BLaER1 treated with 17β-estradiol and CSF1 and Interleukin-3, amounts not matched to agents 10 nM and 100 nM (cell line): ENCODE results near the gene CGB3.
"Not testable (repeated sequence)": the region's sequence is repeated elsewhere in the genome, so short reads cannot be mapped to it uniquely, and the experiment has no call there.

Experiments used
- H3K27ac ChIP-seq, 11 experiments: shearing (Covaris generic); formaldehyde crosslinking; 2 replicates each; pipeline ENCODE4 v1.8.1; 2022
- H3K27me3 ChIP-seq, 11 experiments: shearing (Covaris generic); formaldehyde crosslinking; 2 replicates each; pipeline ENCODE4 v1.8.1; 2022
- H3K36me3 ChIP-seq, 11 experiments: shearing (Covaris generic); formaldehyde crosslinking; 2 replicates each; pipeline ENCODE4 v1.8.1; 2022
- H3K4me1 ChIP-seq, 10 experiments: shearing (Covaris generic); formaldehyde crosslinking; 2 replicates each; pipeline ENCODE4 v1.8.1; 2022
- H3K4me2 ChIP-seq, 11 experiments: shearing (Covaris generic); formaldehyde crosslinking; 2 replicates each; pipeline ENCODE4 v1.8.1; 2022
- H3K4me3 ChIP-seq, 10 experiments: shearing (Covaris generic); formaldehyde crosslinking; 2 replicates each; pipeline ENCODE4 v1.8.1; 2022
- H3K9ac ChIP-seq, 11 experiments: shearing (Covaris generic); formaldehyde crosslinking; 2 replicates each; pipeline ENCODE4 v1.8.1; 2022
- H3K9me3 ChIP-seq, 11 experiments: shearing (Covaris generic); formaldehyde crosslinking; replicated peaks in 1 of 11; 2 replicates each; pipeline ENCODE4 v1.8.1; 2022
- H4K20me1 ChIP-seq, 11 experiments: shearing (Covaris generic); formaldehyde crosslinking; 2 replicates each; pipeline ENCODE4 v1.8.1; 2022
- Cebpa-rat ChIP-seq, 11 experiments: shearing (Covaris generic); IDR thresholded peaks; 2 replicates each; pipeline ENCODE4 v1.8.1; 2022

Gene CGB3

GRCh38 chr19:49061445-49061844, 37.3 kb upstream of the CGB3 start:
- Histone ChIP-seq H3K36me3 (no peaks in the 10 kb centered on the region), H3K9me3 (no peaks in the 10 kb centered on the region), H3K4me1 (peaks cover 14 to 30% (median 21%) of the 10 kb centered on the region in 10 experiments), H3K27ac (no peak overlapping the region), H4K20me1 (peaks cover 0 to 34% (median 0%) of the 10 kb centered on the region in 11 experiments; a peak in 7 of 22 replicates), H3K27me3 (peaks cover 100% of the 10 kb centered on the region in 11 experiments), H3K4me2 (peak overlapping the region in 1 of 11 experiments; percentile 35; a peak in 1 of 22 replicates), H3K9ac (no peak overlapping the region), H3K4me3 (no peak overlapping the region)
- TF ChIP-seq Cebpa-rat (IDR thresholded peaks at IDR 0.05) = no peak

DNA sequence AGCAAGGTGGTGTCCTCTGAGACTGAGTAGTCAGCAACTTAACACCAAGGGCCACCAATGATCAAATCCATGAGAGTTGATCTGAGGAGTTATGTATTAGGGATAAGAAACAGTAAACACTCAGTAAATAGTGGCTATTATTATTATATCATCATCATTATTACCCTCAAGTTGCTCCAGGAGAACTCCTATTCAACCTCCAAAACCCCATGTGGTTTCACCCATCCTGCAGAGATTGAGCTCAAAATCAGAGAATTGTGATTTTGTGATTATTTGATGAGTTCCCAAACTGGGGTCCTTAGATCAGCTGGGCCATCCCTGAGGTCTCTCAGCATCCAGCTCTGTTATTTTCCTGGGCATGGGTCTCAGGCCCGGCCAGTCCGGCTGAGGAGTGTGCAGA, 36.9 kb upstream of the CGB3 start:
- peaks cover 0 to 34% (median 0%) of the 10 kb centered on the region in 11 experiments; a peak in 7 of 22 replicates for H4K20me1 ChIP-seq
- no peak for TF ChIP-seq Cebpa-rat (IDR thresholded peaks at IDR 0.05)
- no peak overlapping the region for H3K4me3 ChIP-seq
- peaks cover 19 to 35% (median 26%) of the 10 kb centered on the region in 10 experiments for H3K4me1 ChIP-seq
- no peak overlapping the region for H3K4me2 ChIP-seq
- no peaks in the 10 kb centered on the region for H3K36me3 ChIP-seq
- peaks cover 100% of the 10 kb centered on the region in 11 experiments for H3K27me3 ChIP-seq
- H3K9me3 ChIP-seq = no peaks in the 10 kb centered on the region
- no peak overlapping the region for H3K9ac ChIP-seq
- H3K27ac ChIP-seq = no peak overlapping the region

DNA sequence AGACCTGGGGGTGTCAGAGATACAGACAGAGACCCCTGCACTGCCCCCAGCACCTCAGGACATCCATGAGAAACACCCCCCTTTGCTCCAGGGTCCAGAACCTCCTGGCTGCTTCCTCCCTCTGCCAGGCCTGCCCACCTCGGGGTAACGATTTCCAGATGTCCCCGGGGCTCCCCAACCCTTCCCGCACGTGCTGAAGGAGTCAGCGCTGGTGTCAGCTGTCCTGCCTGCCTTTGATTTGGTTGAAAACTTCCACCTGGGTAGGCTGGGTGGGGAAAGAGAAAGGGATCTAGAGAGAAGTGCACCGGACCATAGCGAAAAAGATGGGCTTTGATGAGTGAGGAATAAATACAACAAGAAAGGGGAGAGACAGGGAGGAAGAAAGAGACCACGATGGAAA, 34.9 kb upstream of the CGB3 start:
- no peaks in the 10 kb centered on the region for H3K9me3 ChIP-seq
- no peaks in the 10 kb centered on the region for H3K36me3 ChIP-seq
- no peak for TF ChIP-seq Cebpa-rat (IDR thresholded peaks at IDR 0.05)
- peaks cover 0 to 32% (median 0%) of the 10 kb centered on the region in 11 experiments; a peak in 7 of 22 replicates for H4K20me1 ChIP-seq
- H3K27ac ChIP-seq = no peak overlapping the region
- peaks cover 19 to 33% (median 27%) of the 10 kb centered on the region in 10 experiments for H3K4me1 ChIP-seq
- H3K4me2 ChIP-seq = peak overlapping the region in 8 of 11 experiments; percentile 3 to 61 (median 34); a peak in 12 of 22 replicates
- peaks cover 89 to 94% (median 92%) of the 10 kb centered on the region in 11 experiments for H3K27me3 ChIP-seq
- no peak overlapping the region for H3K4me3 ChIP-seq
- H3K9ac ChIP-seq = no peak overlapping the region

- TF ChIP-seq Cebpa-rat (IDR thresholded peaks at IDR 0.05) = no peak
- H3K4me2 ChIP-seq = peak overlapping the region in 8 of 11 experiments; percentile 3 to 61 (median 34); a peak in 11 of 22 replicates
- peaks cover 84 to 89% (median 88%) of the 10 kb centered on the region in 11 experiments for H3K27me3 ChIP-seq
- H3K4me3 ChIP-seq = no peak overlapping the region
- no peak overlapping the region for H3K27ac ChIP-seq
- H3K9me3 ChIP-seq = no peaks in the 10 kb centered on the region
- no peak overlapping the region for H3K9ac ChIP-seq
- H3K36me3 ChIP-seq = no peaks in the 10 kb centered on the region
- peaks cover 0 to 32% (median 0%) of the 10 kb centered on the region in 11 experiments; a peak in 6 of 22 replicates for H4K20me1 ChIP-seq
- H3K4me1 ChIP-seq = peaks cover 19 to 33% (median 27%) of the 10 kb centered on the region in 10 experiments
These were observed 34.4 kb upstream of the CGB3 start for GRCh38 chr19:49058562-49058961.

DNA sequence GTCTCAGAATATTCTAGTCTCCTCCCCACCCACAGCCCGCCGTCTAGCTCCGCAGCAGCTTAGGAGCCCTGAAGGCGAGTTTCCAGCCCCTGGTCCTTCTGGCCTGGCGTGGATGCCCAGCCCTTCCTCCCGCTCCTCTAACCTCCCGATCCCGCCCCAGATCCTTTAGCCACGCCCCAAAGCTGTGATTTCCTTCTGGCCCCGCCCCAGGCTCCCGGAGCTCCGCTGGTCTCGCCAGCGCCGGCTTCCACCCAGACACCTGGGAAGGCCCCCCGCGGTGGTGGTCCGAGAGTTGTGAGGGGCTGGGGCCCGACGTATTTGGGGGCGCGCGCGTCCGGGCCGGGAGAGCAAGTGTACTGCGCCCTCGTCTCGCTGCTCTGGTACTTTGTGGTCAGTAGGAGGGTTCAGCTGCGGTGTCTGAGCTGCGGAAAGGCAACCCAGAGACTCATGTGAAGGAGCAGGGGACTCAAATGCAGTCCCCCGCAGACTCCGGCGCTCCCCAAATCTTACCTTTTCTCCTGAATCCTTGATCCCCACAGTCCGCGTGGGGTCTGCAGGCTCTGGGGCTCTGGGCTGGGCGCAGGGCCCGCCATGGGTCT, 33.6 kb upstream of the CGB3 start, which contains the start of gene CGB7:
TSS of gene CGB7 (minus strand) at position 114 of the 599 bp plus-strand sequence. CDS start 2,374 bp downstream, outside the sequence.
- Histone ChIP-seq H4K20me1 (peaks cover 0 to 32% (median 0%) of the 10 kb centered on the region in 11 experiments; a peak in 6 of 22 replicates), H3K9ac (peak within 1 kb of the TSS in 2 of 11 experiments; percentile 44 to 57; a peak in 5 of 22 replicates), H3K36me3 (no peaks in the 10 kb centered on the region), H3K4me2 (peak within 1 kb of the TSS; percentile 63 to 88 (median 82)), H3K27me3 (peaks cover 76 to 81% (median 79%) of the 10 kb centered on the region in 11 experiments), H3K4me3 (peak within 1 kb of the TSS; percentile 33 to 63 (median 50); a peak in 17 of 20 replicates), H3K4me1 (peaks cover 19 to 33% (median 27%) of the 10 kb centered on the region in 10 experiments), H3K27ac (no peak within 1 kb of the TSS), H3K9me3 (no peaks in the 10 kb centered on the region)
- no peak for TF ChIP-seq Cebpa-rat (IDR thresholded peaks at IDR 0.05)

DNA sequence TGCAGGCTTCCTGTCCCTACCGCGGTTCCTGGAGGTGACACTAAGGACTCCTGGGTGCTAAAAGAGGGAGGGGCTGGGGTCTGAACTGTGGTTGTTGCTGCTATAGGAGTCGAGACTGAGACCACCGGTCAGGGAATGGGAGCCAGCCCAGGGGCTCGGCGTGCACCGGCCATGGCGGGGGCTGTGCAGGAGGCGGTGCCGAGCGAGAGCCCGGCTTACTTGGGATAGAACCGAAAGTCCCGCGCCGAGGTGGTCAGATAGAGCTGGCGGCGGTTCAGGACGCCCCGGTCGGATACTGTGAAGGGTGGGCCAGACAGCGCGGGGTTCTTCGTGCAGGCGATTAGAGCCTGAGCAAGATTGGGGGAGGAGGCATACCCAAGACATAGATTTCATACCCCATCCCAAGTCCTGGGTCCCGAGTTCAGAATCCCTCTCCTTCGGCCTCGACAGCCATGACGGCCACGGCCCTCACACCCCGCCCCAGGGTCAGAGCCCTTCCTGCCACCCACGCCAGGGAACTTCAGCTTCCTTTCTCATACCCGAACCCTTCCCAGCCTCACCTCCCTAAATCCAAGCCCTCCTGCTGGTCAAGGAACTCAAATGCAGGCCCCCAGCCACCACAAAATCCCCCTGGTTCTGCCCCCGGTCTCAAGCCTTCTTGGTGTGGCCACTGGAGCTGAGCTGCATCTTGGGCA, 32.9 kb upstream of the CGB3 start:
- not testable (repeated sequence) for H3K27ac ChIP-seq, H3K9me3 ChIP-seq, H3K36me3 ChIP-seq
- peak overlapping the region in 1 of 11 experiments; percentile 44; a peak in 1 of 22 replicates for H3K9ac ChIP-seq
- H4K20me1 ChIP-seq = peaks cover 0 to 32% (median 0%) of the 10 kb centered on the region in 11 experiments; a peak in 6 of 22 replicates
- peaks cover 19 to 33% (median 27%) of the 10 kb centered on the region in 10 experiments for H3K4me1 ChIP-seq
- H3K27me3 ChIP-seq = peaks cover 69 to 74% (median 72%) of the 10 kb centered on the region in 11 experiments
- peak overlapping the region; percentile 63 to 88 (median 82) for H3K4me2 ChIP-seq
- peak overlapping the region in 9 of 10 experiments; percentile 33 to 63 (median 51); a peak in 16 of 20 replicates for H3K4me3 ChIP-seq

DNA sequence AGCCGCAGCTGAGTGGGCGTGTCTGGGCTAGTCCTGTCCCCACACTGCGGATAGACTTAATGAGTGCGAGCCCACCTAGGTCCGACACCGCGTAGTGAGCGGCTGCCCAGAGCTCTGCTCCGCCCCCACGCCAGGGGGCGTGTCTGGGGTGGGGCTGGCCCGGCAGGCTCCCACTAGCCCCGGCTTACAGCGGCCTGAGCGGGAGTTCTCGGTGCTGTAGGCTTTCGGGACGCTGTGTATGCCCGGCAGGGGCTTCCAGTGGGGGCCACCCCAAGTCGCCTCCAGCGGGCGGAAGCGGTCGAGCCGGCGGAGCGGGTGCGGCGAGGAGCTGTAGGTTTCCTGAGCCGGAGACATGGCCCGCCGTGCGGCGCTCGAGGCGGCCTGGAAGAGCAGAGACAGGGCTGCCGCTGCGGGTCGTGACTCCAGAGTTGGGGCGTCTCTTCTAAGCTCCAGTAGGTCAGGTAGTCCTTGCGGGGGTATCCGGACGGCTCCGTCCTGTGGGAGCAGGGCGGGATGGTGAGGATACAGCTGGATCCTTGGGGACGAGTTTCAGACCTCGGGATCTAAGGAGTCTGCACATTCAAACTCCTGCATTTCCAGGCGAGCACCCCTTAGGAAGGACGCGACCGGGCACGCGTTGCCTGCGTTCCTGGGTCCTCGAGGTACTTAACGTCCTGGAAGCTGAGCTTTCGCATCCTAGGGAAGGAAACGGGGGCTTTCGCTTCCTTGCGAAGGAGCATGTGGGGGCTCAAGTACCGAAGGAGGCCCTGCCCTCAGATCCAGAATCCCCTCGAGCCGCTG, 32.2 kb upstream of the CGB3 start:
- peak overlapping the region in 7 of 11 experiments; percentile 5 to 57 (median 46); a peak in 8 of 22 replicates for H3K9ac ChIP-seq
- no peaks in the 10 kb centered on the region for H3K36me3 ChIP-seq
- no peak overlapping the region for H3K27ac ChIP-seq
- peaks cover 19 to 33% (median 27%) of the 10 kb centered on the region in 10 experiments for H3K4me1 ChIP-seq
- peaks cover 61 to 66% (median 65%) of the 10 kb centered on the region in 11 experiments for H3K27me3 ChIP-seq
- peak overlapping the region; percentile 33 to 63 (median 50); a peak in 18 of 20 replicates for H3K4me3 ChIP-seq
- no peaks in the 10 kb centered on the region for H3K9me3 ChIP-seq
- TF ChIP-seq Cebpa-rat (IDR thresholded peaks at IDR 0.05) = no peak
- H4K20me1 ChIP-seq = peaks cover 0 to 32% (median 0%) of the 10 kb centered on the region in 11 experiments; a peak in 6 of 22 replicates
- H3K4me2 ChIP-seq = peak overlapping the region; percentile 63 to 88 (median 82)

DNA sequence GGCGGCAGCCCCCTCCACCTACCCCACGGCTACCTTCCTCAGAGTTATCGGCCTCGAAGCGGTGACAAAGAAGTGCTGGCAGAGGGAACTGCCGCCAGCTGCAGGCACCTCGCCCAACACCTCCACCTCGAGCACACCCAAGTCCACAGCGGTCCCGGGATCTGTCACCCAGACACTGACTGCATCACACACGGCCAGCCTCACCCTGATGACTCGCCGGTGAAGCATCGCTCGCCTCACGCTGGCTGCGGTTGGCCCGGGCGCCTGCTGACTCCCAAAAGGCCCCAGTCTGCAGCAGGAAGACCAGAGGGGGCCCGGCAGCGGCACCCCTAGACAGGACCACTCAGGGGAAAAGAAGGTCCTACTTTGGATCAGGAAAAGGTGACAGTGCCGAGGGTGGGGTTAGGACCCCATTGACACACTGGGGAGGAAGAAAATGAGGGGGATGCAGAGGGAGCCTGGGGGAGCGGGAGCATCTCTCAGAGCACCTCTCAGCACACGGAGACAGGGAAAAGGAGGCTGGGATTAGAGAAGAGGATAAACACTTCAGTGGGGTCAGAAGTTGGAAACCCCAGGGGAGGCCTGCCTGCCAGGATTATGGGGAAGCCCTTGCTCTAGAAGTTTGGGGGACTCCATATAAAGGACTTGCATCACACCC, 26.4 kb upstream of the CGB3 start:
- not testable (repeated sequence) for H3K4me1 ChIP-seq, H4K20me1 ChIP-seq, H3K4me3 ChIP-seq, H3K9me3 ChIP-seq, H3K9ac ChIP-seq, H3K4me2 ChIP-seq, H3K27ac ChIP-seq, H3K36me3 ChIP-seq
- peaks cover 3 to 12% (median 7%) of the 10 kb centered on the region in 11 experiments for H3K27me3 ChIP-seq

DNA sequence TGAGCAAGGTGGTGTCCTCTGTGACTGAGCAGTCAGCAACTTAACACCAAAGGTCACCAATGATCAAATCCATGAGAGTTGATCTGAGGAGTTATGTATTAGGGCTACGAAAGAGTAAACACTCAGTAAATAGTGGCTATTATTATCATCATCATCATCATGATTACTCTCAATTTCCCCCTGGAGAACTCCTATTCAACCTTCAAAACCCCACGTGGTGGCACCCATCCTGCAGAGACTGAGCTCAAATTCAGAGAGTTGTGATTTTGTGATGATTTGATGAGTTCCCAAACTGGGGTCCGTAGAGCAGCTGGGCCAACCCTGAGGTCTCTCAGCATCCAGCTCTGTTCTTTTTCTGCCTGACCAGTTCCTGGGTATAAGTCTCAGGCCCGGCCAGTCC, 25.7 kb upstream of the CGB3 start:
- H3K36me3 ChIP-seq, H3K4me2 ChIP-seq, H3K9ac ChIP-seq, H3K9me3 ChIP-seq, H3K27me3 ChIP-seq, H3K4me1 ChIP-seq, H4K20me1 ChIP-seq, H3K27ac ChIP-seq, H3K4me3 ChIP-seq: not testable (repeated sequence)

DNA sequence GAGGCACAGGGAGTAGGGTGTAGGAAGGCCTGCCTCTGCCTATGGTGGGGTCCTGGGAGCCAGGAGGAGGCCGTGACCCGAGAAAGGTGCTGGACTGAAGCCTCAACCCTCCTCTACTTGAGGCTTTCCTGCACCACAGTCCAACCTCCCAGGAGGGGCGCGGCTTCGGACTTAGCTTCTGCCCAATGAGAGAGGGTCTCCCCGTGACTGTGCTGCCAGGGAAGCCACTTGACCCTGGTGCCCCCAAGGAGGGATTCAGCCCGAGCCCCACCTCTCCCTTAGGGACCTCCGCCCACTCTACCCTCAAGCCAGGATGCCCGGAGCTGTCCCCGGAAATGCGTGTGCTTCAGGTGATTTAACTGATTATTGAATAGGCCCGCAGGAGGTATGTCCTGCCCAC, 24.9 kb upstream of the CGB3 start, which contains the start of gene CGB8:
TSS of gene CGB8 (minus strand) at position 101 of the 400 bp plus-strand sequence. CDS start 372 bp downstream, outside the sequence.
- H3K27me3 ChIP-seq, H3K36me3 ChIP-seq, H3K9ac ChIP-seq, H3K4me2 ChIP-seq, H4K20me1 ChIP-seq, H3K4me3 ChIP-seq, H3K4me1 ChIP-seq, H3K9me3 ChIP-seq, H3K27ac ChIP-seq: not testable (repeated sequence)

GRCh38 chr19:49043548-49043947, 19.4 kb upstream of the CGB3 start, which contains the start of gene CGB5:
Gene CGB5, plus strand, starts transcription at chr19:49043848. Its CDS starts 362 bp downstream, at chr19:49044210.
- H3K27ac ChIP-seq, H3K4me2 ChIP-seq, H4K20me1 ChIP-seq, H3K27me3 ChIP-seq, H3K9ac ChIP-seq, H3K9me3 ChIP-seq, H3K36me3 ChIP-seq, H3K4me3 ChIP-seq: not testable (repeated sequence)
- H3K4me1 ChIP-seq = peaks cover 0 to 12% (median 0%) of the 10 kb centered on the region in 10 experiments; a peak in 7 of 20 replicates
